OCI-M1 (cell line): Measurements from ENCODE around the gene OR51V1.
A peak's percentile ranks its signal among the peaks of the same experiment; 100 is the strongest.
"Not testable (repeated sequence)": the region's sequence is repeated elsewhere in the genome, so short reads cannot be mapped to it uniquely, and the experiment has no call there.

Experiments
- DNase-seq: peaks from one replicate; lab custom pipeline; 2025; lab: John Stamatoyannopoulos, UW

Gene OR51V1

DNA sequence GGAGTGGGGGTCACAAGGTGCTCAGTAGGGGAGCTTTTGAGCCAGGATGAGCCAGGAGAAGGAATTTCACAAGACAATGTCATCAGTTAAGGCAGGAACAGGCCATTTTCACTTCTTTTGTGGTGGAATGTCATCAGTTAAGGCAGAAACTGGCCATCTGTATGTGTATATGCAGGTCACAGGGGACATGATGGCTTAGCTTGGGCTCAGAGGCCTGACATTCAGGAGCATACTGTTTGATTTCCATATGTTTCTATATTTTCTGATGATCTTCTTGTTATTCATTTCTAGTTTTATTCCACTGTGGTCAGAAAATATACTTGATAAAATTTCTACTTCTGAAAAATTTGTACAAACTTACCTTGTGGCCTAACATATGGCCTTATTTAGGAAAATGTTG lies 34.6 kb downstream of the OR51V1 start:
- DNase-seq = not testable (repeated sequence)

DNA sequence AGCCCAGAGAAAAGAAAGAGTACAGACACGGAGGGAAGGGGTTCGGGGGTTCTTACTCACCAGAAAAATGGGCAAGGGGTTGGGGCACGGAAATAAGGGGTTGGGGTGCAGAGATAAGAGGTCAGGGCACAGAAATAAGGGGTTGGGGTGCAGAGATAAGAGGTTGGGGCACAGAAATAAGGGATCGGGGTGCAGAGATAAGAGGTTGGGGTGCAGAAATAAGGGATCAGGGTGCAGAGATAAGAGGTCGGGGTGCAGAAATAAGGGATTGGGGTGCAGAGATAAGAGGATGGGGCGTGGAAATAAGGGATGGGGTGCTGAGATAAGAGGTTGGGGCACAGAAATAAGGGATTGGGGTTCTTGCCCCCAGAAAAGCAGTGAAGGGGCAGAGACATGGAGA lies 35.7 kb downstream of the OR51V1 start:
- not testable (repeated sequence) for DNase-seq

DNA sequence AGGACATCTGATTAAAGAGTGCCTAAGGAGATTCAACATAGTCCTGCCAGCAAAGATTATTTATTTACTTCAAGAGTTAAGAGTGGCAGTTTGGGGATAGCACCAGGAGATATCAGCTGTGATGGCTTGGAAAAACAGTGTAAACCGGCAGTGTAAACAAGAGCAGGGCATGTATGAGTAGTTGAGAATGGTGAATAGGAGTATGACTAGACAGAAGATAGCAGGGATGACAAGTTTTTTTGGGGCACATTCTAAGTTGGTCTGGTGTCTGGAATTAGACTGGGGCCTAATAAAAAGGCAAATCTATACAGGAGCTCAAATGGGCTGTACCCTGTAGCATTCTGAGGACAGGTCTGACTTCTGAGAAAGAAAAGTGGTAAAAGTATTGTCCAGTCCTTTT lies 39.4 kb downstream of the OR51V1 start:
- not testable (repeated sequence) for DNase-seq

DNA sequence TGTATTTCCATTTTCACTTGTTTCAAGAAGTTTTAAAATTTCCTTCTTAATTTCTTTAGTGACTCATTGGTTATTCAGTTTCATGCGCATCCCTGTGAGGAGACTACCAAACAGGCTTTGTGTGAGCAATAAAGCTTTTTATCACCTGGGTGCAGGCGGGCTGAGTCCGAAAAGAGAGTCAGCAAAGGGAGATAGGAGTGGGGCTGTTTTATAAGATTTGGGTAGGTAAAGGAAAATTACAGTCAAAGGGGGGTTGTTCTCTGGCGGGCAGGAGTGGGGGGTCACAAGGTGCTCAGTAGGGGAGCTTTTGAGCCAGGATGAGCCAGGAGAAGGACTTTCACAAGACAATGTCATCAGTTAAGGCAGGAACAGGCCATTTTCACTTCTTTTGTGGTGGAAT lies 40.3 kb downstream of the OR51V1 start:
- DNase-seq = not testable (repeated sequence)

DNA sequence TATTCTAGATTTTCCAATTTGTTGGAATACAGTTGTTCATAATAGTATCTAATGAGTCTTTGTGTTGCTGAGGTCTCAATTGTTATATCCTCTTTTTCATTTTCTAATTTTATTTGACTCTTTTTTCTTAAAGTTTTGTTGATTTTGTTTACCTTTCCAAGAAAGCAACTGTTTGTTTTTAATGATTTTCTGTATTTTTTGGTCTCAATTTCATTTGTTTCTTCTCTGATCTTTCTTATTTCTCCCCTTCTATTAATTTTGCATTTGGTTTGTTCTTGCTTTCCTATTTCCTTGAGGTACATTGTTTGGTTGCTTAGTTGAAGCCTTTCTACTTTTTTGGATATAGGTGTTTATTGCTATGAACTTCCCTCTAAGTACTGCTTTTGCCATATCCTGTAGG lies 40.7 kb downstream of the OR51V1 start:
- no peak for DNase-seq

DNA sequence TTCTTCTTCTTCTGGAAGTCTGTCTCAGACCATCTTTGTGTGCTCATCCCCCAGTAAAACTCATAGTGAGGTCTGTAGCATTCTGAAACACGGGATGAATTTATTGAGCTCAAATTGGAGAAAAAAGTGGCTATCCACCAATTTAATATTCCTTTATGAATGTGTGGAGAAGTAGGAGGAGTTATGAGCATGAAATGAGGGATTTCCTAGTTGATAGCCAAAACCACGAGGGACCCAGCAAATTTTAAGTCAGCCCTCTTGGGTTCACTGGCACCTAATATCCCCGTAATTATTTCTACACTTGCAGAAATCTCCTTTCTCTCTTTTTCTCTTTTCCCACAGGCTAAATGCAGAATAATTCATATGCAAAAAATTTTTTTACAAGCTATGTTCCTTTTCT lies 45.8 kb downstream of the OR51V1 start, which contains the start of gene OR52A1:
TSS of gene OR52A1 (minus strand) at position 101 of the 400 bp plus-strand sequence. CDS start 2,388 bp downstream, outside the sequence.
- no peak for DNase-seq

DNA sequence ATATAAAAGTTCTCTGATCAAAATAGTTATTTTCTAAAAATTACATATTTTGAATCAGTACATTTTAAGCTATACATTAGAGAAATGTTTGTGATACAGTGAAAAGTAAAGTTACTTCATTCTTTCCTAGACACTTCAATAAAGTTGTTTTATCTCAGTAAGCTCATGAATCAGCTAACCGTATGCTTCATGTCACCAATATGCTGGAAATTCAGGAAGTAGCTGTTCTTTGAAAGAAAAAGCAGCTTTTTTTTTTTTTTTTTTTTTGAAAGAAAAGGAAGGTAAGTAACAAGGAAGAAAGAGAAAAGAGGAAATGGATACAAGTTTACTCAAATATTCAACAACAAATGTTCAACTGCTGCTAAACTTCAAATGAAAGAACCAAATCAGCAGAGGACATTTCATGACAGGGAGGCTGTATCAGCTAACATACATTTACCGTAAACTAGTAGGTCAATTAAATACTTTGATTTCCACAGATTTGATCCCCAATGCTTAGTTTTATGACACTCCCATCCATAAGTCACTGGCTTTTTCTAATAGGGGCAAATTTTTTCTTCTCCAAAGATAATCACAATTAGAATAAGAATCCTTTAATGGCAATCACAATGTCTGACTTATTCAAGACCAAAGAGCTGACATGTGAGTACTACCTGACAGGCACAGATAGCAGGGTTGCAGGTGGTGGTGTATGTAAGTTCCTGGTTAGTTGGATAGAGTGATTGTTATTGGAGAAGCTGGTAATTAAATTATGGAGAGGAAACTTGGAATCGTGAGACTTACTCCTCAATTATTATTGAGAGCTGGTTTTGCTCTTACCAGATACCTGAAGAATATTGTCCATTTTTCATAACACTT lies 46.7 kb downstream of the OR51V1 start:
- DNase-seq = peak; percentile 87

DNA sequence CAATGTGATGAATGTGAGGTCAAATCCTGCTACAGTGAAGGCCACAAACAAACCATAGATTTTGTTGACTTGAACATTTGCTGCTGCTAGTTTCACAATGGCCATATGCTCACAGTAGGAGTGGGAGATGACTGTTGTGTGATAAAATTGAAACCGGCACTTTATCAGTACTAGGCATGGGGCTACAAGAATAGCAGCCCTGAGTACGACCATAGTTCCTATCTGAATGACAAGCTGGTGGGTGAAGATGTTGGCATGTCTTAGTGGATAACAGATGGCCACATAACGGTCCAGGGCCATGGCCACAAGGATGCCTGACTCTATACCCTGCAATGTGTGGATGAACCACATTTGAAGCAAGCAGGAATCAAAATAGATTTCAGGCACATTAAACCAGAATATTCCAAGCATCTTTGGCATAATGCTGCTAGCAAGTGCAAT lies 48.7 kb downstream of the OR51V1 start:
- DNase-seq = peak; percentile 96
